Dendritic cell treated with granulocyte-macrophage colony-stimulating factor and Interleukin-4, amounts not matched to agents 40 ng/mL and 50 ng/mL, for 4 days (primary cell): Measurements from ENCODE around the gene DPP10.

ENCODE experiments used
- H3K27ac Mint-ChIP-seq: one replicate; pipeline ENCODE4 v1.8.0; 2022; ENCODE audit warnings: mild to moderate bottlenecking, mixed read lengths
- H3K27me3 Mint-ChIP-seq: one replicate; pipeline ENCODE4 v1.8.0; 2022; ENCODE audit warnings: mild to moderate bottlenecking, mixed read lengths
- H3K36me3 Mint-ChIP-seq: one replicate; pipeline ENCODE4 v1.8.0; 2022; ENCODE audit warnings: low read depth, mixed read lengths
- H3K4me1 Mint-ChIP-seq: one replicate; pipeline ENCODE4 v1.8.0; 2022; ENCODE audit warnings: low read depth, mixed read lengths
- H3K4me3 Mint-ChIP-seq: one replicate; pipeline ENCODE4 v1.8.0; 2022; ENCODE audit warnings: mild to moderate bottlenecking, moderate library complexity, mixed read lengths
- H3K9me3 Mint-ChIP-seq: one replicate; pipeline ENCODE4 v1.8.0; 2022; ENCODE audit warnings: mixed read lengths
- intact Hi-C: fragments of 100-400 bp; cut with micrococcal nuclease; formaldehyde crosslinking; loops from one replicate; pipeline ENCODE4 v1.15.0; 2022

The DPP10 gene

GRCh38 chr2:115552726-115553125 is 1110.3 kb downstream of the DPP10 start:
- intact Hi-C loops = no loop called here
- Mint-ChIP-seq H3K36me3 (no peaks in the 10 kb centered on the region), H3K9me3 (peaks cover 17% of the 10 kb centered on the region), H3K27me3 (no peaks in the 10 kb centered on the region), H3K27ac (no peak overlapping the region), H3K4me3 (no peak overlapping the region), H3K4me1 (no peaks in the 10 kb centered on the region)

GRCh38 chr2:115554153-115554552 is 1111.7 kb downstream of the DPP10 start:
- H3K36me3 Mint-ChIP-seq = no peaks in the 10 kb centered on the region
- intact Hi-C loops = no loop called here

DNA sequence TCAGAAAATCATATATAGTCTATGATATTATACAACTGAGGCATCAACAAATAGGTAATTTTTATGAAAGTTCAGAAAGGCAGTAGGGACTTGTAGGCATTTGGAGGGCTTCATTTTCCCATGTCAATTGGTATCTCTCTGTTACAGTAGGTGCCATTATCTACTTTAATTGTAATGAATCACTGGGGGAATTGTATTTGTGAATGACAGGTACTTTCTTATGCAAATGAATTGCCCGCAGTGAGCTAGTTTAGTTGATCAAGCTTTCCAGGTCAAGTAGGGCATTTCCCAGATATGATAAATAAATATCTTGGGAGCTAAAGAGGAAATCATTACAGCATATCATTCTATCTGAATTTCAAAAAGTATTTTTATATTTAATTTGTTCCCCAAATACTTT is 1116.3 kb downstream of the DPP10 start:
- H3K27me3 Mint-ChIP-seq = no peaks in the 10 kb centered on the region
- H3K4me3 Mint-ChIP-seq = no peak overlapping the region
- H3K36me3 Mint-ChIP-seq = no peaks in the 10 kb centered on the region
- no peaks in the 10 kb centered on the region for H3K4me1 Mint-ChIP-seq
- H3K9me3 Mint-ChIP-seq = no peaks in the 10 kb centered on the region
- intact Hi-C loops = no loop called here
- H3K27ac Mint-ChIP-seq = no peak overlapping the region

More at GRCh38 chr2:115554153-115554552, 1111.7 kb downstream of the DPP10 start:
- H3K4me3 Mint-ChIP-seq = no peak overlapping the region
- peaks cover 10% of the 10 kb centered on the region for H3K9me3 Mint-ChIP-seq
- H3K4me1 Mint-ChIP-seq = no peaks in the 10 kb centered on the region
- H3K27ac Mint-ChIP-seq = no peak overlapping the region
- no peaks in the 10 kb centered on the region for H3K27me3 Mint-ChIP-seq

- Mint-ChIP-seq H3K36me3 (no peaks in the 10 kb centered on the region), H3K4me3 (no peak overlapping the region), H3K9me3 (no peaks in the 10 kb centered on the region)
Observed at GRCh38 chr2:115560666-115561065, 1118.2 kb downstream of the DPP10 start.

DNA sequence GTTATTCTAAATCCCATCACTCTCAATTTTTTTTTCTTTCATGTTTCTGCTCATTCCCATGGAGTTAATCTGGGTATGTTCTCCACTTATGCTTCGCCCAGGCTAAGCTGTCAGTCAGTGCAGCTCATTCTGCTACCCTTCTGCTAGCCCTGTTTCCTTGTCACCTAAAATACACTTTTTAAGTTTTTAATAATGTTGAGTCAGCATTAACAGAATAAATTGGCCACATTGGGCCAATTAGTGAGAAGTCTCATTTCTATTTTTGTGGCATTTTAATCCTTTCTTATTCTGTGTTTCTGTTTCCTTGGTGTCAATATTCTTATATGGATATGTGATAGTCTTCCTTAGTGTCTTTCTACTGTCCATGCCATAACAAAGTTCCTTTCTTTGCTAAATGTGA is 1126.2 kb downstream of the DPP10 start:
- H3K9me3 Mint-ChIP-seq = peaks cover 9% of the 10 kb centered on the region
- no peak overlapping the region for H3K27ac Mint-ChIP-seq
- H3K4me3 Mint-ChIP-seq = no peak overlapping the region
- no peaks in the 10 kb centered on the region for H3K27me3 Mint-ChIP-seq
- intact Hi-C loops = no loop called here
- no peaks in the 10 kb centered on the region for H3K4me1 Mint-ChIP-seq
- no peaks in the 10 kb centered on the region for H3K36me3 Mint-ChIP-seq

More at GRCh38 chr2:115560666-115561065, 1118.2 kb downstream of the DPP10 start:
- H3K4me1 Mint-ChIP-seq = no peaks in the 10 kb centered on the region
- intact Hi-C loops = no loop called here
- H3K27ac Mint-ChIP-seq = no peak overlapping the region
- H3K27me3 Mint-ChIP-seq = no peaks in the 10 kb centered on the region

GRCh38 chr2:115569547-115569946 is 1127.1 kb downstream of the DPP10 start:
- no peak overlapping the region for H3K27ac Mint-ChIP-seq
- peaks cover 18% of the 10 kb centered on the region for H3K9me3 Mint-ChIP-seq
- no peaks in the 10 kb centered on the region for H3K36me3 Mint-ChIP-seq
- intact Hi-C loops = no loop called here
- H3K4me3 Mint-ChIP-seq = no peak overlapping the region
- no peaks in the 10 kb centered on the region for H3K4me1 Mint-ChIP-seq
- H3K27me3 Mint-ChIP-seq = no peaks in the 10 kb centered on the region

GRCh38 chr2:115572746-115573145 is 1130.3 kb downstream of the DPP10 start:
- H3K9me3 Mint-ChIP-seq = peaks cover 23% of the 10 kb centered on the region
- no peaks in the 10 kb centered on the region for H3K36me3 Mint-ChIP-seq
- H3K27me3 Mint-ChIP-seq = no peaks in the 10 kb centered on the region
- H3K27ac Mint-ChIP-seq = no peak overlapping the region
- intact Hi-C loops = no loop called here
- no peak overlapping the region for H3K4me3 Mint-ChIP-seq
- H3K4me1 Mint-ChIP-seq = no peaks in the 10 kb centered on the region

GRCh38 chr2:115573756-115574155 is 1131.3 kb downstream of the DPP10 start:
- H3K4me3 Mint-ChIP-seq = no peak overlapping the region
- intact Hi-C loops = no loop called here

GRCh38 chr2:115574667-115575066 is 1132.2 kb downstream of the DPP10 start:
- intact Hi-C loops = no loop called here
- H3K4me1 Mint-ChIP-seq = no peaks in the 10 kb centered on the region
- no peaks in the 10 kb centered on the region for H3K36me3 Mint-ChIP-seq
- no peaks in the 10 kb centered on the region for H3K27me3 Mint-ChIP-seq
- no peak overlapping the region for H3K4me3 Mint-ChIP-seq
- peaks cover 23% of the 10 kb centered on the region for H3K9me3 Mint-ChIP-seq
- no peak overlapping the region for H3K27ac Mint-ChIP-seq

More at GRCh38 chr2:115573756-115574155, 1131.3 kb downstream of the DPP10 start:
- Mint-ChIP-seq H3K27ac (no peak overlapping the region), H3K4me1 (no peaks in the 10 kb centered on the region), H3K9me3 (peaks cover 23% of the 10 kb centered on the region), H3K36me3 (no peaks in the 10 kb centered on the region), H3K27me3 (no peaks in the 10 kb centered on the region)

- Mint-ChIP-seq H3K9me3 (peaks cover 32% of the 10 kb centered on the region), H3K27me3 (no peaks in the 10 kb centered on the region), H3K36me3 (no peaks in the 10 kb centered on the region), H3K4me3 (no peak overlapping the region), H3K27ac (no peak overlapping the region), H3K4me1 (no peaks in the 10 kb centered on the region)
- intact Hi-C loops = no loop called here
Observed at GRCh38 chr2:115580784-115581183, 1138.3 kb downstream of the DPP10 start.

GRCh38 chr2:115584507-115584906 is 1142.1 kb downstream of the DPP10 start:
- Mint-ChIP-seq H3K36me3 (no peaks in the 10 kb centered on the region), H3K9me3 (peaks cover 27% of the 10 kb centered on the region), H3K4me3 (no peak overlapping the region), H3K27ac (no peak overlapping the region), H3K27me3 (no peaks in the 10 kb centered on the region), H3K4me1 (no peaks in the 10 kb centered on the region)
- intact Hi-C loops = no loop called here

DNA sequence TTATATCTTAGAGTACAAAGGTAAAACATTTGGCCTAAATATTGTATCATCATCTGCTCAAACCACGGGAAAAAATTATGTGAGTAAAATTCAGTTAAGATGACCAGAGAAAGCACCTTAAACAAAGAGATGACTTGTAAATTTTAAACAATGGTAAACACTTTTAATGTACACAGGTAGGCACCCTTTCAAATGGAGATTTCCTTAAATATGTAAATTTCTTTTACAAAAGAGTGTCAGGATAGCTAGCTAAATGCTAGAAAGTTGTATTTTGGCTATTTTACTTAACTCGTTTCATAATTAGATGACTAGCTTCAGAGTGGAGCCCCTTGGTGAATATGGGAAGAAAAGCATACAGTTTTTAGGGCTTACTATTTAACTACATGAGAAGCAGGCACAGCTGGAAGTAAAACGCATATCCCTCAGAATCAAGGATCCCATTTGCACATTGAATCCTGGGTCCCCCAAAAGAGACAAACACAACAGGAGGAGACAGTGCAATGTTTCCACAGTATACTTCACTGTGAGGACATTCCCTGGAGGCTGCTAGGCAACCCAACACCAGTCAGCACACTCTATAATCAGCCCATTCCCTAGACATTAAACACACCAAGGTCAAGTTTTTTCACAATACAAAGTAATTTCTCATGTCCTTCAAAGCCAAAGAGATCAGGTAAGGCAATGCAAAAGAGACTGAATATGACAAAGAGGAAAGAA is 1154.4 kb downstream of the DPP10 start:
- no peaks in the 10 kb centered on the region for H3K4me1 Mint-ChIP-seq
- no peaks in the 10 kb centered on the region for H3K36me3 Mint-ChIP-seq
- intact Hi-C loops = no loop called here
- no peaks in the 10 kb centered on the region for H3K27me3 Mint-ChIP-seq
- H3K27ac Mint-ChIP-seq = no peak overlapping the region
- H3K4me3 Mint-ChIP-seq = no peak overlapping the region
- H3K9me3 Mint-ChIP-seq = peaks cover 20% of the 10 kb centered on the region

- H3K4me1 Mint-ChIP-seq = no peaks in the 10 kb centered on the region
- no peak overlapping the region for H3K4me3 Mint-ChIP-seq
- H3K27ac Mint-ChIP-seq = no peak overlapping the region
- peaks cover 5% of the 10 kb centered on the region for H3K9me3 Mint-ChIP-seq
- no peaks in the 10 kb centered on the region for H3K36me3 Mint-ChIP-seq
- no peaks in the 10 kb centered on the region for H3K27me3 Mint-ChIP-seq
- intact Hi-C loops = no loop called here
Observed at GRCh38 chr2:115603285-115603684, 1160.8 kb downstream of the DPP10 start.

DNA sequence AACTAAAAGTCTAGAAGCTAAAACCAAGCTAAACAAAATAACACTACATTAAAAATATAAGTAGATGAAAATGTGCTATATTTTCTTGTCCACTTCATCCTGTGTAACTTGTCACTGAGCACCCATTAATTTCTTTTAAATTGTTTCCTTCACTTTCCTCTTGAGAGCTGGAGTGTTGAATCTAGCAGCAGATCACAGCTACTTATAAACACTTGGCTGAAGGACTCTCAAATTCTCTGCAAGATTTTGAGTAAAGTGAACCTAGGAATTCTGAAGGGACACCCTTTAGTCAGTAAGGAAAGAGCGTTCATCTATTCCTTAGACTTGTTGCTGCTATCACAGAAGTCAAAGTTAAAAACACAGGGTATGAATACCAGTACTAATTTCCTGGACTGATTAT is 1163.9 kb downstream of the DPP10 start:
- H3K27me3 Mint-ChIP-seq = no peaks in the 10 kb centered on the region
- intact Hi-C loops = no loop called here
- H3K9me3 Mint-ChIP-seq = peaks cover 17% of the 10 kb centered on the region

GRCh38 chr2:115609978-115610377 is 1167.5 kb downstream of the DPP10 start:
- H3K27ac Mint-ChIP-seq = no peak overlapping the region
- intact Hi-C loops = no loop called here
- H3K9me3 Mint-ChIP-seq = peaks cover 26% of the 10 kb centered on the region
- no peak overlapping the region for H3K4me3 Mint-ChIP-seq
- H3K27me3 Mint-ChIP-seq = no peaks in the 10 kb centered on the region
- no peaks in the 10 kb centered on the region for H3K36me3 Mint-ChIP-seq
- no peaks in the 10 kb centered on the region for H3K4me1 Mint-ChIP-seq

More for the DNA sequence above, 1163.9 kb downstream of the DPP10 start:
- Mint-ChIP-seq H3K36me3 (no peaks in the 10 kb centered on the region), H3K4me3 (no peak overlapping the region), H3K27ac (no peak overlapping the region), H3K4me1 (no peaks in the 10 kb centered on the region)
